ENCODE results near the gene HIGD1B.

GRCh38 chr17:44804302-44805089, 43.2 kb upstream of the HIGD1B start:
- TF ChIP-seq CTCF (IDR thresholded peaks at IDR 0.05) (no peak), POLR2A (IDR thresholded peaks at IDR 0.05) (no peak), EP300 (IDR thresholded peaks at IDR 0.05) (no peak)

All from ovary (tissue), 3 donors.